Glutamatergic neuron (in vitro differentiated cells): ENCODE results near the gene TPI1. TPM values are rescaled to one million over a fixed set of nuclear protein-coding genes. Genes with fewer than 3 reads are reported as not detected.
A peak's percentile ranks its signal among the peaks of the same experiment; 100 is the strongest.

Experiments
- DNase-seq: peaks from one replicate; pipeline ENCODE4 v3.0.0; 2022
- H3K27ac Mint-ChIP-seq: one replicate; pipeline ENCODE4 v1.8.0; 2020; ENCODE audit warnings: mild to moderate bottlenecking, mixed read lengths, inconsistent platforms; ENCODE audit not compliant: unreplicated experiment
- H3K27me3 Mint-ChIP-seq: one replicate; pipeline ENCODE4 v1.8.0; 2020; ENCODE audit warnings: mild to moderate bottlenecking, moderate library complexity, mixed read lengths, inconsistent platforms; ENCODE audit not compliant: unreplicated experiment
- H3K36me3 Mint-ChIP-seq: one replicate; pipeline ENCODE4 v1.8.0; 2020; ENCODE audit warnings: mild to moderate bottlenecking, mixed read lengths, inconsistent platforms; ENCODE audit not compliant: unreplicated experiment
- H3K4me1 Mint-ChIP-seq: one replicate; pipeline ENCODE4 v1.8.0; 2020; ENCODE audit warnings: mild to moderate bottlenecking, low read depth, mixed read lengths, inconsistent platforms; ENCODE audit not compliant: unreplicated experiment
- H3K4me3 Mint-ChIP-seq: one replicate; pipeline ENCODE4 v1.8.0; 2020; ENCODE audit warnings: mild to moderate bottlenecking, mixed read lengths, inconsistent platforms; ENCODE audit not compliant: unreplicated experiment
- H3K9me3 Mint-ChIP-seq: one replicate; pipeline ENCODE4 v1.8.0; 2020; ENCODE audit warnings: mild to moderate bottlenecking, moderate library complexity, mixed read lengths, inconsistent platforms; ENCODE audit not compliant: unreplicated experiment
- CTCF ChIP-seq: fragments of 200-600 bp; sonication (generic); IDR thresholded peaks from one replicate; pipeline ENCODE4 v1.5.0; 2021; ENCODE audit not compliant: partially characterized antibody, unreplicated experiment
- total RNA-seq: library from RNA; stranded (reverse); fragmentation: NEBNext Ultra II Directional; extraction: Animal tissue kit (Norgen Biotek cat#: 25700); gene quantifications from one replicate; pipeline ENCODE4 v1.2.1, GENCODE V29; 2021; ENCODE audit not compliant: unreplicated experiment

TPI1 gene
- total RNA-seq, 1 donor from 2014 or later: 663 TPM

GRCh38 chr12:6823182-6824084, 43.9 kb upstream of the TPI1 start:
- no peak for DNase-seq
- no peak for TF ChIP-seq CTCF
- peak overlapping the region; percentile 99 for H3K4me3 Mint-ChIP-seq

GRCh38 chr12:6824085-6824775, 43.1 kb upstream of the TPI1 start:
- TF ChIP-seq CTCF: no peak
- peaks cover 44% of the 10 kb centered on the region for H3K4me1 Mint-ChIP-seq
- H3K9me3 Mint-ChIP-seq: peaks cover 34% of the 10 kb centered on the region
- H3K27me3 Mint-ChIP-seq: peaks cover 40% of the 10 kb centered on the region
- peak overlapping the region; percentile 88 for H3K4me3 Mint-ChIP-seq
- H3K27ac Mint-ChIP-seq: peak overlapping the region; percentile 98
- no peak for DNase-seq
- peaks cover 7% of the 10 kb centered on the region for H3K36me3 Mint-ChIP-seq

More at GRCh38 chr12:6823182-6824084, 43.9 kb upstream of the TPI1 start:
- peaks cover 36% of the 10 kb centered on the region for H3K27me3 Mint-ChIP-seq
- peaks cover 47% of the 10 kb centered on the region for H3K4me1 Mint-ChIP-seq
- peak overlapping the region; percentile 66 for H3K27ac Mint-ChIP-seq
- peaks cover 7% of the 10 kb centered on the region for H3K36me3 Mint-ChIP-seq
- peaks cover 32% of the 10 kb centered on the region for H3K9me3 Mint-ChIP-seq

- Mint-ChIP-seq H3K9me3 (peaks cover 33% of the 10 kb centered on the region), H3K4me3 (peak overlapping the region; percentile 88), H3K36me3 (peaks cover 7% of the 10 kb centered on the region), H3K27ac (peak overlapping the region; percentile 98), H3K27me3 (peaks cover 43% of the 10 kb centered on the region), H3K4me1 (peaks cover 37% of the 10 kb centered on the region)
- DNase-seq: no peak
- no peak for TF ChIP-seq CTCF
These were observed 42.4 kb upstream of the TPI1 start for GRCh38 chr12:6824901-6825381.

GRCh38 chr12:6825398-6826124, 41.8 kb upstream of the TPI1 start:
- peak; percentile 96 for DNase-seq
- peaks cover 36% of the 10 kb centered on the region for H3K4me1 Mint-ChIP-seq
- H3K27me3 Mint-ChIP-seq: peaks cover 43% of the 10 kb centered on the region
- H3K36me3 Mint-ChIP-seq: peaks cover 7% of the 10 kb centered on the region
- H3K4me3 Mint-ChIP-seq: peak overlapping the region; percentile 88
- H3K9me3 Mint-ChIP-seq: peaks cover 33% of the 10 kb centered on the region
- peak; percentile 95 for TF ChIP-seq CTCF
- peak overlapping the region; percentile 98 for H3K27ac Mint-ChIP-seq
